HepG2 (cell line): Measurements from ENCODE around the gene ST14. TPM values are rescaled to one million over a fixed set of nuclear protein-coding genes. Genes with fewer than 3 reads are reported as not detected.

Experiments used
- AKAP8 ChIP-seq: sonication (generic); formaldehyde crosslinking; IDR thresholded peaks from 2 replicates; pipeline ENCODE4 v1.5.1; 2020; ENCODE audit warnings: mild to moderate bottlenecking, missing genetic modification reagents
- CBFB ChIP-seq: sonication (generic); formaldehyde crosslinking; IDR thresholded peaks from 2 replicates; pipeline ENCODE4 v1.4.0; 2020; ENCODE audit warnings: missing genetic modification reagents
- HHEX ChIP-seq: IDR thresholded peaks from 2 replicates; pipeline ENCODE4 v1.6.1; 2016; ENCODE audit warnings: control low read depth
- MTA1 ChIP-seq: sonication (generic); formaldehyde crosslinking; IDR thresholded peaks from 2 replicates; pipeline ENCODE4 v1.4.0; 2020; ENCODE audit warnings: missing genetic modification reagents, mild to moderate bottlenecking, borderline replicate concordance
- NCOA1 ChIP-seq: sonication (generic); formaldehyde crosslinking; IDR thresholded peaks from 2 replicates; pipeline ENCODE4 v1.9.0; 2021; ENCODE audit warnings: missing genetic modification reagents
- NFE2L1 ChIP-seq: sonication (generic); formaldehyde crosslinking; IDR thresholded peaks from 2 replicates; pipeline ENCODE4 v1.4.0; 2020; ENCODE audit warnings: missing genetic modification reagents, mild to moderate bottlenecking, borderline replicate concordance
- PHF21A ChIP-seq: sonication (generic); formaldehyde crosslinking; IDR thresholded peaks from 2 replicates; pipeline ENCODE4 v1.5.0; 2020; ENCODE audit warnings: mild to moderate bottlenecking, missing genetic modification reagents
- RARA ChIP-seq: IDR thresholded peaks from 2 replicates; pipeline ENCODE4 v1.6.1; 2016; ENCODE audit warnings: missing genetic modification reagents, missing compliant biosample characterization
- RFX1 ChIP-seq: fragments of 450-650 bp; IDR thresholded peaks from 2 replicates; pipeline ENCODE4 v1.6.1; 2017
- SMC3 ChIP-seq: IDR thresholded peaks from 2 replicates; pipeline ENCODE4 v1.6.1; 2011; ENCODE audit warnings: low read length, improper control_type of control experiment
- TMF1 ChIP-seq: sonication (generic); formaldehyde crosslinking; IDR thresholded peaks from 2 replicates; pipeline ENCODE4 v1.8.1; 2022; ENCODE audit warnings: low read depth, missing genetic modification reagents
- ZKSCAN5 ChIP-seq: sonication (generic); formaldehyde crosslinking; IDR thresholded peaks from 2 replicates; pipeline ENCODE4 v1.5.1; 2020; ENCODE audit warnings: mild to moderate bottlenecking, missing genetic modification reagents
- ZNF674 ChIP-seq: sonication (generic); formaldehyde crosslinking; IDR thresholded peaks from 2 replicates; pipeline ENCODE4 v1.5.0; 2020; ENCODE audit warnings: low read depth, mild to moderate bottlenecking, missing genetic modification reagents
- polyA plus RNA-seq, 8 experiments: library from polyadenylated mRNA; depleted of rRNA in 3 of 8; stranded (reverse) in 7 of 8; unstranded in 1 of 8; fragments of >200 nt; fragmentation: Illumina TruSeq in 4 of 8; extraction: Trizol in 4 of 8; gene quantifications; 2 replicates each; pipeline versions ENCODE4 v1.2.1 to v1.2.3, GENCODE V29; 2011 to 2016; ENCODE audit warnings: low read depth in 4 of 8, missing spikeins in 1 of 8, mixed read lengths in 1 of 8; ENCODE audit not compliant: insufficient read depth in 1 of 8
- total RNA-seq, 5 experiments: library from RNA; depleted of rRNA; stranded (reverse); fragments of >200 nt; fragmentation: Illumina TruSeq; extraction: Trizol; gene quantifications; 2 replicates each; pipeline ENCODE4 v1.2.3, GENCODE V29; 2016; ENCODE audit warnings: low read depth in 1 of 5
- TF ChIP-seq, protein P1 (sequence below), 2 experiments: sonication (generic) in 1 of 2; formaldehyde crosslinking in 1 of 2; IDR thresholded peaks; 2 replicates each; pipeline versions ENCODE4 v1.6.1 to v1.9.0; 2014 to 2022; ENCODE audit warnings: antibody characterized with exemption in 1 of 2, borderline replicate concordance in 1 of 2, inconsistent platforms in 1 of 2, low read depth in 1 of 2, missing genetic modification reagents in 1 of 2
- TF ChIP-seq, protein P2 (sequence below): IDR thresholded peaks from 2 replicates; pipeline ENCODE4 v1.6.1; 2016; ENCODE audit warnings: missing biosample characterization, missing genetic modification reagents, low read depth
- TF ChIP-seq, protein P3 (sequence below): sonication (generic); formaldehyde crosslinking; IDR thresholded peaks from 2 replicates; pipeline ENCODE4 v1.4.0; 2020; ENCODE audit warnings: mild to moderate bottlenecking, missing genetic modification reagents
- TF ChIP-seq, protein P4 (sequence below): sonication (generic); formaldehyde crosslinking; IDR thresholded peaks from 2 replicates; pipeline ENCODE4 v1.4.0; 2020; ENCODE audit warnings: missing genetic modification reagents

The ST14 gene
- total and polyA plus RNA-seq, 2 of the 13 experiments (the other 11 are each of a cell fraction or from before 2014, with no cell fraction given) = 0.88 to 1.4 TPM

DNA sequence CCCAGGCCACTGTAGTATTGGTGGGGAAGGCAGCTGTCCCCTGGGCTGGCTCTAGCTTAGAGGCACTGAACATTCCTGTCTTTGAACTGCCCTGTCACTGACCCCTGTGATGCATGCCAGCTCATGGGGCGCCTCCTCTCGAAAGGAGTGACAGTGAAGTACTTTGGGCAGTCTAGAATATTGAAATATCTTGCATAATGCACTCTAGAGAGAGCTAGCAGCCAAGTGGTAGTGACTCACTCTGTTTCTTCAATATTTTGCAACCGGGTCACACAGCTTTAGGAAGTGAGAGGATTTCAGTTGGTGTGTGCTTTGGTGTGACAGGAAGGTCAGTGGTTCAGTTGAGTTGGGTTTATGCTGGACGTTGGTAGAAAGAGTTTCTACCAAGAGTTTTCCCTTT lies 35.5 kb upstream of the ST14 start (continued):
- TF ChIP-seq, protein P1, sequence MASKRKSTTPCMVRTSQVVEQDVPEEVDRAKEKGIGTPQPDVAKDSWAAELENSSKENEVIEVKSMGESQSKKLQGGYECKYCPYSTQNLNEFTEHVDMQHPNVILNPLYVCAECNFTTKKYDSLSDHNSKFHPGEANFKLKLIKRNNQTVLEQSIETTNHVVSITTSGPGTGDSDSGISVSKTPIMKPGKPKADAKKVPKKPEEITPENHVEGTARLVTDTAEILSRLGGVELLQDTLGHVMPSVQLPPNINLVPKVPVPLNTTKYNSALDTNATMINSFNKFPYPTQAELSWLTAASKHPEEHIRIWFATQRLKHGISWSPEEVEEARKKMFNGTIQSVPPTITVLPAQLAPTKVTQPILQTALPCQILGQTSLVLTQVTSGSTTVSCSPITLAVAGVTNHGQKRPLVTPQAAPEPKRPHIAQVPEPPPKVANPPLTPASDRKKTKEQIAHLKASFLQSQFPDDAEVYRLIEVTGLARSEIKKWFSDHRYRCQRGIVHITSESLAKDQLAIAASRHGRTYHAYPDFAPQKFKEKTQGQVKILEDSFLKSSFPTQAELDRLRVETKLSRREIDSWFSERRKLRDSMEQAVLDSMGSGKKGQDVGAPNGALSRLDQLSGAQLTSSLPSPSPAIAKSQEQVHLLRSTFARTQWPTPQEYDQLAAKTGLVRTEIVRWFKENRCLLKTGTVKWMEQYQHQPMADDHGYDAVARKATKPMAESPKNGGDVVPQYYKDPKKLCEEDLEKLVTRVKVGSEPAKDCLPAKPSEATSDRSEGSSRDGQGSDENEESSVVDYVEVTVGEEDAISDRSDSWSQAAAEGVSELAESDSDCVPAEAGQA (IDR thresholded peaks at IDR 0.05; ENCODE audit: low read depth) = 0 out of 2 replicates have a peak, but pooled peaks have one; percentile 17
- TF ChIP-seq, protein P1 (CRISPR knock-in tag; IDR thresholded peaks at IDR 0.05; ENCODE audit: borderline replicate concordance) = no peak
- TF ChIP-seq CBFB (CRISPR knock-in tag) (no peak), RFX1 (no peak), ZKSCAN5 (peak; percentile 66; the same call in 1 of the 2 replicates), MTA1 (no peak), TMF1 (CRISPR knock-in tag) (no peak), PHF21A (CRISPR knock-in tag) (peak; percentile 66), HHEX (CRISPR knock-in tag) (no peak), NFE2L1 (CRISPR knock-in tag) (no peak), RARA (CRISPR knock-in tag) (peak; percentile 100), NCOA1 (no peak), SMC3 (peak; percentile 56), AKAP8 (CRISPR knock-in tag) (no peak), ZNF674 (no peak)
- TF ChIP-seq, protein P2, sequence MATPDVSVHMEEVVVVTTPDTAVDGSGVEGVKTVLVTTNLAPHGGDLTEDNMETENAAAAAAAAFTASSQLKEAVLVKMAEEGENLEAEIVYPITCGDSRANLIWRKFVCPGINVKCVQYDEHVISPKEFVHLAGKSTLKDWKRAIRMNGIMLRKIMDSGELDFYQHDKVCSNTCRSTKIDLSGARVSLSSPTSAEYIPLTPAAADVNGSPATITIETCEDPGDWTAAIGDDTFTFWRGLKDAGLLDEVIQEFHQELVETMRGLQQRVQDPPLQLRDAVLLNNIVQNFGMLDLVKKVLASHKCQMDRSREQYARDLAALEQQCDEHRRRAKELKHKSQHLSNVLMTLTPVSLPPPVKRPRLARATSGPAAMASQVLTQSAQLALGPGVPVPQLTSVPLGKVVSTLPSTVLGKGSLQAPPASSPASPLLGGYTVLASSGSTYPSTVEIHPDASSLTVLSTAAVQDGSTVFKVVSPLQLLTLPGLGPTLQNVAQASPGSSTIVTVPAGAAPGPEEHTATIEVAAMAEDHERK (CRISPR knock-in tag) = no peak
- TF ChIP-seq, protein P3, sequence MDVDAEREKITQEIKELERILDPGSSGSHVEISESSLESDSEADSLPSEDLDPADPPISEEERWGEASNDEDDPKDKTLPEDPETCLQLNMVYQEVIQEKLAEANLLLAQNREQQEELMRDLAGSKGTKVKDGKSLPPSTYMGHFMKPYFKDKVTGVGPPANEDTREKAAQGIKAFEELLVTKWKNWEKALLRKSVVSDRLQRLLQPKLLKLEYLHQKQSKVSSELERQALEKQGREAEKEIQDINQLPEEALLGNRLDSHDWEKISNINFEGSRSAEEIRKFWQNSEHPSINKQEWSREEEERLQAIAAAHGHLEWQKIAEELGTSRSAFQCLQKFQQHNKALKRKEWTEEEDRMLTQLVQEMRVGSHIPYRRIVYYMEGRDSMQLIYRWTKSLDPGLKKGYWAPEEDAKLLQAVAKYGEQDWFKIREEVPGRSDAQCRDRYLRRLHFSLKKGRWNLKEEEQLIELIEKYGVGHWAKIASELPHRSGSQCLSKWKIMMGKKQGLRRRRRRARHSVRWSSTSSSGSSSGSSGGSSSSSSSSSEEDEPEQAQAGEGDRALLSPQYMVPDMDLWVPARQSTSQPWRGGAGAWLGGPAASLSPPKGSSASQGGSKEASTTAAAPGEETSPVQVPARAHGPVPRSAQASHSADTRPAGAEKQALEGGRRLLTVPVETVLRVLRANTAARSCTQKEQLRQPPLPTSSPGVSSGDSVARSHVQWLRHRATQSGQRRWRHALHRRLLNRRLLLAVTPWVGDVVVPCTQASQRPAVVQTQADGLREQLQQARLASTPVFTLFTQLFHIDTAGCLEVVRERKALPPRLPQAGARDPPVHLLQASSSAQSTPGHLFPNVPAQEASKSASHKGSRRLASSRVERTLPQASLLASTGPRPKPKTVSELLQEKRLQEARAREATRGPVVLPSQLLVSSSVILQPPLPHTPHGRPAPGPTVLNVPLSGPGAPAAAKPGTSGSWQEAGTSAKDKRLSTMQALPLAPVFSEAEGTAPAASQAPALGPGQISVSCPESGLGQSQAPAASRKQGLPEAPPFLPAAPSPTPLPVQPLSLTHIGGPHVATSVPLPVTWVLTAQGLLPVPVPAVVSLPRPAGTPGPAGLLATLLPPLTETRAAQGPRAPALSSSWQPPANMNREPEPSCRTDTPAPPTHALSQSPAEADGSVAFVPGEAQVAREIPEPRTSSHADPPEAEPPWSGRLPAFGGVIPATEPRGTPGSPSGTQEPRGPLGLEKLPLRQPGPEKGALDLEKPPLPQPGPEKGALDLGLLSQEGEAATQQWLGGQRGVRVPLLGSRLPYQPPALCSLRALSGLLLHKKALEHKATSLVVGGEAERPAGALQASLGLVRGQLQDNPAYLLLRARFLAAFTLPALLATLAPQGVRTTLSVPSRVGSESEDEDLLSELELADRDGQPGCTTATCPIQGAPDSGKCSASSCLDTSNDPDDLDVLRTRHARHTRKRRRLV (CRISPR knock-in tag) = no peak
- TF ChIP-seq, protein P4, sequence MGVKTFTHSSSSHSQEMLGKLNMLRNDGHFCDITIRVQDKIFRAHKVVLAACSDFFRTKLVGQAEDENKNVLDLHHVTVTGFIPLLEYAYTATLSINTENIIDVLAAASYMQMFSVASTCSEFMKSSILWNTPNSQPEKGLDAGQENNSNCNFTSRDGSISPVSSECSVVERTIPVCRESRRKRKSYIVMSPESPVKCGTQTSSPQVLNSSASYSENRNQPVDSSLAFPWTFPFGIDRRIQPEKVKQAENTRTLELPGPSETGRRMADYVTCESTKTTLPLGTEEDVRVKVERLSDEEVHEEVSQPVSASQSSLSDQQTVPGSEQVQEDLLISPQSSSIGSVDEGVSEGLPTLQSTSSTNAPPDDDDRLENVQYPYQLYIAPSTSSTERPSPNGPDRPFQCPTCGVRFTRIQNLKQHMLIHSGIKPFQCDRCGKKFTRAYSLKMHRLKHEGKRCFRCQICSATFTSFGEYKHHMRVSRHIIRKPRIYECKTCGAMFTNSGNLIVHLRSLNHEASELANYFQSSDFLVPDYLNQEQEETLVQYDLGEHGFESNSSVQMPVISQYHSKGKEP = no peak
